ENCODE measurements around the gene VPS45.
"Not testable (repeated sequence)": the region's sequence is repeated elsewhere in the genome, so short reads cannot be mapped to it uniquely, and the experiment has no call there.

The VPS45 gene

GRCh38 chr1:150132372-150132771, 64.8 kb downstream of the VPS45 start:
- DNase-seq (ENCODE audit: low spot score) = no peak

DNA sequence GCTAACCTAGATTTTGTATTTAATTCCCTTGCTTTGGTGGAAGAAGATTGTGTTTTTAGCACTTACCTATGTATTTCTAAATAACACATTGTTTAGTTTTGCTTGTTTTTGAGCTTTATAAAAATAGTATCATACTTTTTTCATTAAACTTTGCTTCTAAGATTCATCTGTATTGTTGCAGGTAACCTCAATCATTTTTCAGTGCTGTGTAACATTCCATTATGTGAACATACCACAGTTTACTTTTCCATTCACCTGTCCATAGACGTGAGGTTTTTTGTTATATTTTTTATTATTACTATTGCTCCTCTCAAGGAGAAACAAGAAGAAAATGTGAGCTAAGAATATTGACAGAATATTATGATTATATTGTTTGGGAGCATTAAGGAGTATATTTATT, 67.0 kb downstream of the VPS45 start:
- no peak for DNase-seq (ENCODE audit: low spot score)

GRCh38 chr1:150135400-150135799, 67.8 kb downstream of the VPS45 start:
- not testable (repeated sequence) for DNase-seq (ENCODE audit: low spot score)

- DNase-seq (ENCODE audit: low spot score) = no peak
Observed at GRCh38 chr1:150138044-150138443, 70.5 kb downstream of the VPS45 start.

GRCh38 chr1:150141452-150141851, 73.9 kb downstream of the VPS45 start:
- DNase-seq (ENCODE audit: low spot score) = no peak

GRCh38 chr1:150142083-150142482, 74.5 kb downstream of the VPS45 start:
- DNase-seq (ENCODE audit: low spot score) = no peak

DNA sequence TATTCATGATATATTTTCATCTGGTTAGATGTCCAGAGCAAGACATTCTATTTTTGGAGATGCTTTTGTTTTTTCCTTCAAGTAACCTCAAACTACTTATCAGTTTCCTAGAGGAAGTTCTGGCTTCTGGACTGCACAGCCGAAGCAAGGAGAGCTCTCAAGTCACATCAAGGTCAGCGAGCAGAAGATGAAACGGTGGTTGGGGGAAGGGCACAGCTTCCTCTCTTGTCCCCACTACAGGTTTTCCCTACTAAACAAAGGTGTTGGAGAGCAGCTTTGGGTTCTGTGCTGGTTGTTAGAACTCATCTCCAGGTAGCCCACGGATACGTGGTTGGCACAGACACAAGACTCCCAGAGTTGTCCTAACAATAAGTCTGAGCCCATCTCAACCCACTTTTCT, 77.0 kb downstream of the VPS45 start:
- no peak for DNase-seq (ENCODE audit: low spot score)

DNA sequence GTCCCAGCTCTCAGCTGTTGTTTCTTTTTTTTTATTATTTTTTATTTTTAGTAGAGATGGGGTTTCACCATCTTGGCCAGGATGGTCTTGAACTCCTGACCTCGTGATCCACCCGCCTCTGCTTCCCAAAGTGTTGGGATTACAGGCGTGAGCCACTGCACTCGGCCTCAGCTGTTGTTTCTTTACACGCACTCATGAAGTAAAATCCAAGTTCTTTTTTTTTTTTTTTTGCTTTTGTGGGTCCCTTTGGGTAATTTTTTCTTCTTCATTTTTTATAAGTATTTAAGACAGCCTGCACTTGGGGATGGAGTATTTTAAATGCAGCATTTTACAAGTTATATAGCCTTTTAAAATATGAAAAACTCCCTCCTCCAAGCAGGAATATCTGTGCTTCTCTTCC, 78.4 kb downstream of the VPS45 start:
- DNase-seq (ENCODE audit: low spot score) = not testable (repeated sequence)

DNA sequence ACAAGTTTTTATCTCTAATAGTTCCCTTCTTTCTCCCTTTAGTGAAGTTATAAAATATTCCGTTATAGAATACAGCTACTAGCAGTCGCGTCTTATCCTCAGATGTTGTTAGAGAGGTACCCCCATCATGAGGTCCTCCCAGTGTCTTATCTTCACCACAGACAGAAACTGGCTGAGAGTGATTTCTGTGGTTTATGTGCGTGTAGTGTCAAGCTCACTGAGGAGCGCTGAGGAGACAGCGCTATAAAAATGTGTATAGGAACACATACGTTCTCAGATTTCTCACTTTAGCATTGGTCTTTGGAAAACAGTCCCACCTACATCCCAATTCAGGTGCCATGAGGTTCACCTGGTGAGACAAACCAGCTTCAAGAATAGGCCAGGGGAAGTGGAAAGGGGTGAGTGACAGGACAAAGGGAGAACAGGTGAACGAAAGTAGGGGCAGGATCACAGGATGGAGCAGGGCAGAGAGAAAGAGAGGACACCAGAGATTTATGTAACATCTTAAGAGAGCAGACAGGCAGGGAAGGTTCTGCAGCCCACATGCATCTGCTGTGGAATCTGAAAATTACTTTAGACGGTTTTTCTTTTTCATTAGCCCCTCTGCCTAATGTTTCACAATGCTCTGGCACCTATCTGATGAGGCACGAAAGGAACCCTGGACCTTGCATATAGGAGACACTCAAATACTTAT, 79.4 kb downstream of the VPS45 start:
- no peak for DNase-seq (ENCODE audit: low spot score)

GRCh38 chr1:150148837-150149270, 81.3 kb downstream of the VPS45 start:
- DNase-seq (ENCODE audit: low spot score) = no peak

GRCh38 chr1:150149271-150150132, 81.9 kb downstream of the VPS45 start, which contains the start of gene PLEKHO1:
Gene PLEKHO1 (plus strand): TSS chr1:150149916. CDS start chr1:150150258, 342 bp downstream.
- DNase-seq (ENCODE audit: low spot score) = peak; percentile 87

DNA sequence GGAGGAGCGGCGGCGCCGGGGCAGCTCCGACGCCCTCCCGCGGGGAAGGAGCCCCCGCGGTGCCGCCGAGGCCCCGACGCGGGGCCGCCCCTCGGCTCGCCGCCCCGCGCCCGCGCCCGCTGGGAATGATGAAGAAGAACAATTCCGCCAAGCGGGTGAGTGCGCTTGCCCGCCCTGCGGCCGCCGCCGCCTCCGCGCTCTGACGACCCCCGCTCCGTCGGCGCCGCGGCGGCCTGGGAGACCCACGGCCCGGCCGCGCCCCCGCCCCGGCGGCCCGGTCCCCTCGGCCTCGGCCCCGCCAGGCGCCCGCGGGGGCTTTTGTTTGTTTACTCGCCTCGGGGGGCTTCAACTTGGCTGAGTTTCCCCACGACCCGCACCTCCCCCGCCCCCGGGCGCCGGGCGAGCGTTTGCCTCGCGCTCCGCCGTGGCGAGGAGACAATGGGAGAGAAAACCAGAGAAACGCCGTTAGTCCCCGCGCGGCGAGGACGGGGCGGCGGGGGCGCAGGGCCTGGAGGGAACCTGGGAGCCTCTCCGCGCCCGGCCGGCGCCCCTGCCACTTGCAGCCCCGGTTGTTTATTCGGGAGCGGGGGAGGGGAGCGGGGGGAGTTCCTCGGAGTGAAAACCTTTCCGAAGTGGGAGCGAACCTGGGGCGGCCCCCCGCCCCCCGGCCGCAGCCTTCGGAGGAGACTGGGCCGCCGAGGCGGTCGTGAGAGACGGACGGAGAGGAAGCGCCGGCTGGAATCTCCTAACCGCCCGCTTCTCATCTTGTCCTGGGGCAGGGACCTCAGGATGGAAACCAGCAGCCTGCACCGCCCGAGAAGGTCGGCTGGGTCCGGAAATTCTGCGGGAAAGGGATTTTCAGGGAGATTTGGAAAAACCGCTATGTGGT, 82.8 kb downstream of the VPS45 start:
- peak; percentile 55 for DNase-seq (ENCODE audit: low spot score)

DNA sequence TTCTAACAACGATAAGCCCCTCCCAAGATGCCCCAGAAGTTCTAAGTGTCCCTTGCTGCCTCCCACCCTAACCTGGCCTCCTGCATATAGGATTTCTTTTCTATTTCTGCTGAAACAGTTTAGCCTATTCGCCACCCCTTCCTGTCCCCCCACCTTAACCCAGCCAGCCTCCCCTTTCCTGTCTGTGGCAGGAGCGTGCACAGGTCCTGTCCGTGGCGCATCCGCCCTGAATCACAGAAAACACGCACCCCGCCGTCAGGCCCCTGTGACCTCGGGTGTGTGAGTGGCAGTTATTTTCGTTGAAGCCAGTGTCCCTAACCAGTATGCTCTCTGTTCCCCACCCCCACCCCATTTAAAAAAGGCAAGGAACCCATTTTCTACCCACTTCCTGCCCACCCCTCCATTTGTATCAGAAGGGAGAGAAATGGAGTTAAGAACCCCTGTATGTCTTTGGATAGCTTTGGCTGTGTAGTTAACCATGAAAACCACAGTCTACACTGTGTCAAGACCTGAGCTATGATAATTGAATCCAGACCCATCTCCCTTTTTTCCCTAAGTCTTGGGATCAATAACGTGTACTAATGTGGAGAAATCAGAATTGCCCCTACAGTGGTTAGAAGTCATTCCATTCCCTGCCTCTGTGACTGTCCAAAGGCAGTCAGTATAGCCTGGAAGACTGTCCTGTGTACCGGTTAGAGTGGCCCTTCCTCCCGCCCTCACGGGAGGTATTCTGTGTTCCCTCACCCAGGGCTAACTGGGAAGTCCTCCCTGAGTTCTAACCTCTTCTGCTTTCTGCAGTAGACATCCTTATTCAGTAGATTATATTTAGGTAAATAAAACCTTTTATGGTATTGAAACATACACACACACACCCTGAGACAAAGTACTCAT, 84.0 kb downstream of the VPS45 start:
- DNase-seq (ENCODE audit: low spot score) = no peak

- no peak for DNase-seq (ENCODE audit: low spot score)
Observed at GRCh38 chr1:150152182-150152536, 84.6 kb downstream of the VPS45 start.

- DNase-seq (ENCODE audit: low spot score) = no peak
Observed at GRCh38 chr1:150152772-150153456, 85.3 kb downstream of the VPS45 start.

DNA sequence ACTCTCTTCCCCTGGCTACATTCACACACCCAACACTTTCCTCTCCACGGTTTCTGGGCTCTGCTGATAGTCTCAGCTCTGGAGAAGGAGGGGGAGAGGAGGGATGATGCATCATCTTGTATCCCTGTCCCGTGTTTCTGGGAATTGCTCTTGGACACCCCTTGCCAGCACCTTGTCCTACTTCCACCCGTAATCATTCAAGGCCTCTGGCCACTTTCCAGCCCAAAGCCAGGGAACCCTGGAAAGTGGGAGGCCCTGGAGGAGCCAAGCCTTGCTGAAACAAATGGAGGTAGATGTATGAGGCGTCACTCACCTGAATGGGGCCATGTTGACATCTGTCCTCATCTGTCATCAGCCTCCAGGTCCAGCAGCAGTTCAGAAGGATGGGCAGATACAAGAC, 86.6 kb downstream of the VPS45 start:
- no peak for DNase-seq (ENCODE audit: low spot score)

- DNase-seq (ENCODE audit: low spot score) = no peak
Observed at GRCh38 chr1:150155413-150156071, 88.0 kb downstream of the VPS45 start.

GRCh38 chr1:150156868-150157603, 89.5 kb downstream of the VPS45 start:
- DNase-seq (ENCODE audit: low spot score) = no peak

GRCh38 chr1:150159550-150159949, 92.0 kb downstream of the VPS45 start:
- DNase-seq (ENCODE audit: low spot score) = no peak
